Right hindlimb (tissue), 1 donor: Measurements from ENCODE around the gene SANBR.
A peak's percentile ranks its signal among the peaks of the same experiment; 100 is the strongest.
"Not testable (repeated sequence)": the region's sequence is repeated elsewhere in the genome, so short reads cannot be mapped to it uniquely, and the experiment has no call there.

ENCODE experiments used
- DNase-seq: peaks from one replicate; pipeline ENCODE4 v3.0.0-alpha.2; 2018

Gene SANBR

GRCh38 chr2:61065714-61066709 is at the start of gene SANBR:
TSS of gene SANBR (plus strand) at chr2:61065871. CDS start at chr2:61070351, 4,480 bp downstream.
- peak; percentile 91 for DNase-seq

- DNase-seq: no peak
These were observed 49.7 kb upstream of the SANBR start for GRCh38 chr2:61015976-61016375.

GRCh38 chr2:61016392-61017002 is 49.2 kb upstream of the SANBR start:
- no peak for DNase-seq

- DNase-seq: no peak
These were observed 48.6 kb upstream of the SANBR start for GRCh38 chr2:61017003-61017555.

- DNase-seq: peak; percentile 90
These were observed 47.9 kb upstream of the SANBR start, which contains the start of the genes PEX13 and PUS10 for GRCh38 chr2:61017556-61018317. TSS of gene PEX13 (plus strand) at chr2:61017720. CDS start at chr2:61017760, 40 bp downstream. TSS of gene PUS10 (minus strand) at chr2:61018255. CDS start at chr2:61011890, 6,365 bp downstream.

- DNase-seq: no peak
These were observed 47.3 kb upstream of the SANBR start for GRCh38 chr2:61018318-61018755.

- DNase-seq: no peak
These were observed 46.9 kb upstream of the SANBR start for GRCh38 chr2:61018798-61019197.

- no peak for DNase-seq
These were observed 44.4 kb upstream of the SANBR start for GRCh38 chr2:61021228-61021660.

- no peak for DNase-seq
These were observed 42.0 kb upstream of the SANBR start for GRCh38 chr2:61023670-61024069.

- no peak for DNase-seq
These were observed 36.1 kb upstream of the SANBR start for GRCh38 chr2:61029533-61029932.

GRCh38 chr2:61034592-61034991 is 31.1 kb upstream of the SANBR start:
- DNase-seq: not testable (repeated sequence)

- DNase-seq: not testable (repeated sequence)
These were observed 29.0 kb upstream of the SANBR start for GRCh38 chr2:61036643-61037042.

- no peak for DNase-seq
These were observed 22.9 kb upstream of the SANBR start for GRCh38 chr2:61042807-61043206.

GRCh38 chr2:61044636-61045035 is 21.0 kb upstream of the SANBR start:
- no peak for DNase-seq

- no peak for DNase-seq
These were observed 20.4 kb upstream of the SANBR start for GRCh38 chr2:61045226-61045625.

GRCh38 chr2:61045999-61046398 is 19.7 kb upstream of the SANBR start:
- DNase-seq: no peak

- no peak for DNase-seq
These were observed 10.1 kb upstream of the SANBR start for GRCh38 chr2:61055557-61055956.

GRCh38 chr2:61057562-61057961 is 8.1 kb upstream of the SANBR start:
- DNase-seq: no peak

GRCh38 chr2:61059382-61059781 is 6.3 kb upstream of the SANBR start:
- no peak for DNase-seq

- DNase-seq: no peak
These were observed 8.4 kb downstream of the SANBR start for GRCh38 chr2:61074100-61074499.

- no peak for DNase-seq
These were observed 20.2 kb downstream of the SANBR start for GRCh38 chr2:61085883-61086282.

GRCh38 chr2:61089797-61090196 is 24.1 kb downstream of the SANBR start:
- DNase-seq: no peak
